DOHH2 (cell line): ENCODE measurements around the gene EPB41L2.

Experiments used
- H3F3A ChIP-seq: fragments of 200-600 bp; sonication (generic), shearing (Covaris generic); 2 replicates; pipeline ENCODE4 v1.6.0; 2016; ENCODE audit warnings: antibody characterized with exemption, mild to moderate bottlenecking; ENCODE audit not compliant: control insufficient read depth, insufficient read depth
- H3K27ac ChIP-seq: fragments of 200-600 bp; sonication (generic); 2 replicates; pipeline ENCODE4 v1.5.1; 2014; ENCODE audit warnings: low read depth, mild to moderate bottlenecking, low read length, moderate library complexity
- H3K27me3 ChIP-seq: fragments of 200-600 bp; sonication (generic); 2 replicates; pipeline ENCODE4 v1.6.1; 2014; ENCODE audit warnings: mild to moderate bottlenecking, low read length, mixed read lengths; ENCODE audit not compliant: control insufficient read depth
- H3K36me3 ChIP-seq: fragments of 200-600 bp; sonication (generic); 2 replicates; pipeline ENCODE4 v1.6.1; 2014; ENCODE audit warnings: mild to moderate bottlenecking, low read length, moderate library complexity, mixed read lengths; ENCODE audit not compliant: control insufficient read depth
- H3K4me1 ChIP-seq: fragments of 200-600 bp; sonication (generic); 2 replicates; pipeline ENCODE4 v1.6.1; 2014; ENCODE audit warnings: mild to moderate bottlenecking, low read length, mixed read lengths; ENCODE audit not compliant: control insufficient read depth
- H3K4me2 ChIP-seq: fragments of 200-600 bp; sonication (generic); 2 replicates; pipeline ENCODE4 v1.6.0; 2014; ENCODE audit warnings: mild to moderate bottlenecking, low read length, moderate library complexity
- H3K4me3 ChIP-seq: fragments of 200-600 bp; sonication (generic); 2 replicates; pipeline ENCODE4 v1.5.1; 2014; ENCODE audit warnings: mild to moderate bottlenecking, low read length, mixed read lengths
- H3K79me2 ChIP-seq: fragments of 200-600 bp; sonication (generic); 2 replicates; pipeline ENCODE4 v1.6.1; 2014; ENCODE audit warnings: mild to moderate bottlenecking, low read length, mixed read lengths; ENCODE audit not compliant: control insufficient read depth
- H3K9me2 ChIP-seq: fragments of 200-600 bp; sonication (generic); replicated peaks from 2 replicates; pipeline ENCODE4 v1.6.1; 2014; ENCODE audit warnings: mild to moderate bottlenecking, low read length, mixed read lengths; ENCODE audit not compliant: control insufficient read depth
- H3K9me3 ChIP-seq: fragments of 200-600 bp; sonication (generic); 2 replicates; pipeline ENCODE4 v1.6.1; 2014; ENCODE audit warnings: antibody characterized with exemption, low read length, mixed read lengths; ENCODE audit not compliant: control insufficient read depth, insufficient read depth
- H4K20me1 ChIP-seq: fragments of 200-600 bp; sonication (generic); 2 replicates; pipeline ENCODE4 v1.6.0; 2014; ENCODE audit warnings: low read depth, mild to moderate bottlenecking, antibody characterized with exemption, low read length, moderate library complexity; ENCODE audit not compliant: control insufficient read depth, insufficient read depth
- CTCF ChIP-seq: fragments of 200-600 bp; sonication (generic); IDR thresholded peaks from one replicate; pipeline ENCODE4 v1.5.1; 2014; ENCODE audit warnings: antibody characterized with exemption, mild to moderate bottlenecking, low read depth, low read length; ENCODE audit not compliant: poor library complexity, severe bottlenecking
- EZH2phosphoT487 ChIP-seq: fragments of 200-600 bp; sonication (generic); IDR thresholded peaks from 2 replicates; pipeline ENCODE4 v1.6.1; 2017; ENCODE audit warnings: borderline replicate concordance, mild to moderate bottlenecking, antibody characterized with exemption, low read length, moderate library complexity, mixed read lengths

Gene EPB41L2

DNA sequence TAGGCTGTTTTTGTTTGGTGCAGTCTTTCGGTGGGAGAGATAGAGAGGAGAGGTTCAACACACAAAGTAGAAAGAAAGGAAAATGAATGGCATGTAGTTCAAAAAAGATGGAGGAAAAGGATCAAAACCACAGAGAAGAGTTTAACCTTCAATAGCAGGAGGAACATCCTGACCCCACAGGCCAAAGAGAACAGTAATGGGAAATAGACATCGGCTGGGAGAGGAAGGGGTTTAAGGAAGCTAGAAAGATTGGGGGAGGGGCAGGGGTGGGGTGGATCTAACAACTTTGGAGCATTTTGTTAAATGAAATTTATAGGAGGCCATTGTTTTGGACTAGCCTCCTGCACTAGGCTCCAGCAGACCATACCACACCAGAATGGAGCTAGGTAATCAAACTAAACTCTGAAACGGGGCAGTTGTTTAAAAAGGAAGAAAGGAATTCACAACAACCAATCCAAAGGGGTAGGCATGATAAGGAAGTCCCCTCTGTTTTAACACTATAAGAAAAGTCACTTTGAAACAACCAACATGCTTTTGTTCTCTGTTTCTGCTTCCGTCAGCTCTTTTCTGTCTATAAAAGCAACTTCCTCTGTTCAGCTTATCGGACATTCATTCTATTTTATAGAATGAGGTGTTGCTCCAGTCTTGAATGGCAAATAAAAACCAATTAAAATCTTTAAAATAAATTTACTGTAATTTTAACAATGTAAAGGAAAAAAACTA, 82.6 kb downstream of the EPB41L2 start:
- 0 out of 2 replicates have a peak, but pooled peaks cover 3% of the 10 kb centered on the region for H3F3A ChIP-seq
- H3K9me2 ChIP-seq = no peaks in the 10 kb centered on the region
- H3K27ac ChIP-seq = peak overlapping the region; percentile 57
- no peak for TF ChIP-seq CTCF
- no peak for TF ChIP-seq EZH2phosphoT487
- peaks cover 60% of the 10 kb centered on the region for H3K4me1 ChIP-seq
- H3K4me2 ChIP-seq = peak overlapping the region; percentile 59
- H3K27me3 ChIP-seq = no peaks in the 10 kb centered on the region
- peak overlapping the region; percentile 42 for H3K4me3 ChIP-seq
- peaks cover 6% of the 10 kb centered on the region for H3K36me3 ChIP-seq
- H3K9me3 ChIP-seq = peaks cover 11% of the 10 kb centered on the region
- H4K20me1 ChIP-seq = no peaks in the 10 kb centered on the region
- peaks cover 93% of the 10 kb centered on the region for H3K79me2 ChIP-seq

GRCh38 chr6:130978660-130979396, 84.2 kb downstream of the EPB41L2 start:
- Histone ChIP-seq H3K27me3 (no peaks in the 10 kb centered on the region), H3K9me3 (no peaks in the 10 kb centered on the region), H3K27ac (no peak overlapping the region), H3K79me2 (peaks cover 86% of the 10 kb centered on the region), H3K4me3 (no peak overlapping the region), H3K4me1 (peaks cover 61% of the 10 kb centered on the region), H3K36me3 (no peaks in the 10 kb centered on the region), H3K9me2 (no peaks in the 10 kb centered on the region), H4K20me1 (no peaks in the 10 kb centered on the region), H3K4me2 (no peak overlapping the region), H3F3A (0 out of 2 replicates have a peak, but pooled peaks cover 3% of the 10 kb centered on the region)
- no peak for TF ChIP-seq CTCF
- TF ChIP-seq EZH2phosphoT487 = no peak

DNA sequence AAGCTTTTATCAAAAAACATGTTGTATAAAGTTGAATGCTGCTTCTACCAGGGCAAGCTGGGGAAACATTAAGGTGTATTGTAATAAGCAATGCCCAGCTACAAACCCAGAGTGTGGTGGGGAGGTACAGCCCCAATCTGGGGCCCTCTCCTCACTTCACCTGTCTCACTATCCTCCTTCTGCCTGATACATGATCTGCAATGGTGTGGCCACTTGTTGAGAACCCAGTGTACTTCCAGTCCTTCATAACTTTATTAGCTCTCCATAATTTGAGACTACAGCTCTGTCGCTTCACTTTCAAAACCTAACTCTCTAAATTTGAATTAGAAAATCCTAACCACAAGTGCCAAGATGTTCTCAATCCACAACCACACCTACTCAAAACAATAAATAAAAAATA, 84.9 kb downstream of the EPB41L2 start:
- Histone ChIP-seq H3K27me3 (no peaks in the 10 kb centered on the region), H3K9me2 (no peaks in the 10 kb centered on the region)
- TF ChIP-seq EZH2phosphoT487 = no peak
- no peak for TF ChIP-seq CTCF

More for the DNA sequence above, 84.9 kb downstream of the EPB41L2 start:
- no peak overlapping the region for H3K27ac ChIP-seq
- peaks cover 58% of the 10 kb centered on the region for H3K4me1 ChIP-seq
- no peak overlapping the region for H3K4me2 ChIP-seq
- 0 out of 2 replicates have a peak, but pooled peaks cover 3% of the 10 kb centered on the region for H3F3A ChIP-seq
- no peaks in the 10 kb centered on the region for H3K9me3 ChIP-seq
- H4K20me1 ChIP-seq = no peaks in the 10 kb centered on the region
- peaks cover 88% of the 10 kb centered on the region for H3K79me2 ChIP-seq
- no peaks in the 10 kb centered on the region for H3K36me3 ChIP-seq
- H3K4me3 ChIP-seq = no peak overlapping the region
